H1 (cell line): Measurements from ENCODE around the gene B4GAT1. TPM values are rescaled to one million over a fixed set of nuclear protein-coding genes. Genes with fewer than 3 reads are reported as not detected.

Source experiments
- CTCF ChIA-PET: fragments of 300-600 bp; sonication (Branson Sonifier 250); formaldehyde crosslinking; loops from one replicate; lab custom pipeline; 2021; ENCODE audit not compliant: partially characterized antibody; lab: Charles Lee
- POLR2A ChIA-PET: fragments of 300-600 bp; sonication (Branson Sonifier 250); formaldehyde crosslinking; loops from one replicate; lab custom pipeline; 2021; ENCODE audit warnings: inconsistent platforms; ENCODE audit not compliant: partially characterized antibody; lab: Charles Lee
- DNase-seq, 2 experiments: peaks; one replicate each; pipeline versions ENCODE4 v3.0.0 to v3.0.0-alpha.2; 2010 to 2022; ENCODE audit warnings: low spot score in 2 of 2, low read depth in 1 of 2, mixed read lengths in 1 of 2
- FAIRE-seq: peaks from 2 replicates; lab custom pipeline; 2011; peaks lifted over from hg19 to GRCh38; lab: Jason Lieb, UNC
- H2AFZ ChIP-seq: 2 replicates; pipeline ENCODE4 v1.8.1; 2012; ENCODE audit warnings: low read length, inconsistent platforms
- H2AK5ac ChIP-seq: 2 replicates; pipeline ENCODE4 v1.6.1; 2013; ENCODE audit warnings: low read depth, low read length
- H2BK120ac ChIP-seq: replicated peaks from 2 replicates; pipeline ENCODE3; 2013; ENCODE audit warnings: low read depth, low read length, inconsistent platforms
- H2BK12ac ChIP-seq: 2 replicates; pipeline ENCODE4 v1.6.1; 2013; ENCODE audit warnings: low read depth, low read length
- H2BK15ac ChIP-seq: 2 replicates; pipeline ENCODE4 v1.6.1; 2013; ENCODE audit warnings: low read length
- H2BK20ac ChIP-seq: 2 replicates; pipeline ENCODE4 v1.6.1; 2013; ENCODE audit warnings: low read length
- H2BK5ac ChIP-seq: 2 replicates; pipeline ENCODE4 v1.6.1; 2013; ENCODE audit warnings: low read depth, low read length
- H3K14ac ChIP-seq: 2 replicates; pipeline ENCODE4 v1.6.1; 2013; ENCODE audit warnings: inconsistent platforms; ENCODE audit not compliant: insufficient read length
- H3K18ac ChIP-seq: 2 replicates; pipeline ENCODE4 v1.6.1; 2013; ENCODE audit warnings: low read length; ENCODE audit errors: extremely low read depth
- H3K23ac ChIP-seq: 2 replicates; pipeline ENCODE4 v1.6.1; 2013; ENCODE audit warnings: inconsistent platforms; ENCODE audit not compliant: insufficient read length
- H3K23me2 ChIP-seq: 2 replicates; pipeline ENCODE4 v1.6.1; 2013; ENCODE audit warnings: low read depth, low read length
- H3K27ac ChIP-seq: 2 replicates; pipeline ENCODE4 v1.6.1; 2011; ENCODE audit warnings: low read depth, low read length, inconsistent platforms
- H3K27me3 ChIP-seq, 4 experiments: replicated peaks in 1 of 4; 1 replicate in 1 of 4; 2 replicates in 3 of 4; pipeline versions ENCODE4 v1.6.1 to v1.8.1; 2011 to 2013; ENCODE audit warnings: low read length in 3 of 4, mild to moderate bottlenecking in 3 of 4, inconsistent platforms in 2 of 4, mixed read lengths in 2 of 4, moderate library complexity in 1 of 4; ENCODE audit not compliant: control insufficient read depth in 3 of 4, insufficient read depth in 3 of 4; ENCODE audit errors: extremely low read depth in 1 of 4
- H3K36me3 ChIP-seq, 4 experiments: 2 replicates each; pipeline versions ENCODE4 v1.6.1 to v1.8.1; 2011 to 2013; ENCODE audit warnings: mild to moderate bottlenecking in 4 of 4, low read length in 3 of 4, moderate library complexity in 2 of 4, control low read depth in 1 of 4, inconsistent platforms in 1 of 4; ENCODE audit not compliant: insufficient read depth in 4 of 4, control insufficient read depth in 2 of 4
- H3K4ac ChIP-seq: replicated peaks from 2 replicates; pipeline ENCODE3; 2013; ENCODE audit warnings: low read length, low read depth, mixed read lengths, inconsistent platforms; ENCODE audit not compliant: insufficient read length
- H3K4me1 ChIP-seq, 4 experiments: replicated peaks in 1 of 4; 1 replicate in 1 of 4; 2 replicates in 3 of 4; pipeline versions ENCODE4 v1.6.1 to v1.8.1; 2011 to 2013; ENCODE audit warnings: low read length in 3 of 4, inconsistent platforms in 2 of 4, mixed read lengths in 1 of 4; ENCODE audit not compliant: insufficient read depth in 4 of 4, control insufficient read depth in 3 of 4
- H3K4me2 ChIP-seq, 2 experiments: 2 replicates each; pipeline versions ENCODE4 v1.6.1 to v1.8.1; 2011 to 2013; ENCODE audit warnings: low read depth in 2 of 2, low read length in 2 of 2, control low read depth in 1 of 2, inconsistent platforms in 1 of 2, mild to moderate bottlenecking in 1 of 2; ENCODE audit not compliant: insufficient read depth in 1 of 2
- H3K4me3 ChIP-seq, 4 experiments: fragments of 200-600, 300-600 bp in 1 of 4; sonication (generic), shearing (Covaris generic), sonication (Bioruptor Twin) in 1 of 4; 2 replicates each; pipeline versions ENCODE4 v1.5.1 to v1.8.1; 2011 to 2016; ENCODE audit warnings: low read length in 4 of 4, low read depth in 3 of 4, control low read depth in 2 of 4, inconsistent platforms in 2 of 4, mild to moderate bottlenecking in 2 of 4, mixed read lengths in 1 of 4, moderate library complexity in 1 of 4; ENCODE audit not compliant: insufficient read depth in 2 of 4; ENCODE audit errors: extremely low read depth in 1 of 4
- H3K56ac ChIP-seq: replicated peaks from 2 replicates; pipeline ENCODE3; 2013; ENCODE audit warnings: low read depth, mild to moderate bottlenecking, mixed read lengths, low read length, inconsistent platforms; ENCODE audit not compliant: insufficient read length
- H3K79me1 ChIP-seq: 2 replicates; pipeline ENCODE4 v1.6.1; 2013; ENCODE audit warnings: low read depth, low read length, control low read depth
- H3K79me2 ChIP-seq, 2 experiments: 2 replicates each; pipeline versions ENCODE4 v1.6.1 to v1.8.1; 2012 to 2013; ENCODE audit warnings: low read length in 2 of 2, mild to moderate bottlenecking in 2 of 2, inconsistent platforms in 1 of 2; ENCODE audit not compliant: insufficient read depth in 2 of 2, control insufficient read depth in 1 of 2
- H3K9ac ChIP-seq, 4 experiments: replicated peaks in 1 of 4; 1 replicate in 1 of 4; 2 replicates in 3 of 4; pipeline versions ENCODE4 v1.6.1 to v1.8.1; 2011 to 2013; ENCODE audit warnings: low read depth in 3 of 4, low read length in 3 of 4, control low read depth in 2 of 4, mild to moderate bottlenecking in 2 of 4, moderate library complexity in 2 of 4, inconsistent platforms in 1 of 4; ENCODE audit errors: extremely low read depth in 1 of 4
- H3K9me3 ChIP-seq, 2 experiments: 2 replicates each; pipeline versions ENCODE4 v1.6.1 to v1.8.1; 2012 to 2013; ENCODE audit warnings: mild to moderate bottlenecking in 2 of 2, moderate library complexity in 2 of 2, control low read depth in 1 of 2, inconsistent platforms in 1 of 2, low read depth in 1 of 2, low read length in 1 of 2, mixed read lengths in 1 of 2; ENCODE audit not compliant: insufficient read depth in 2 of 2
- H4K20me1 ChIP-seq, 2 experiments: replicated peaks in 1 of 2; 2 replicates each; pipeline versions ENCODE3 to v1.8.1; 2011 to 2013; ENCODE audit warnings: inconsistent platforms in 2 of 2, low read length in 2 of 2, mild to moderate bottlenecking in 1 of 2; ENCODE audit not compliant: insufficient read depth in 2 of 2, control insufficient read depth in 1 of 2
- H4K5ac ChIP-seq: 2 replicates; pipeline ENCODE4 v1.6.1; 2013; ENCODE audit warnings: low read length, low read depth, mixed read lengths, inconsistent platforms; ENCODE audit not compliant: insufficient read length
- H4K8ac ChIP-seq: 2 replicates; pipeline ENCODE4 v1.8.0; 2013; ENCODE audit warnings: mild to moderate bottlenecking, moderate library complexity, low read length, inconsistent platforms; ENCODE audit not compliant: insufficient read depth; ENCODE audit errors: extremely low read depth
- H4K91ac ChIP-seq: replicated peaks from 2 replicates; pipeline ENCODE3; 2013; ENCODE audit warnings: low read length, mixed read lengths, inconsistent platforms; ENCODE audit not compliant: insufficient read length
- BCL11A ChIP-seq, 2 experiments: IDR thresholded peaks; one replicate each; pipeline ENCODE4 v1.6.1; 2011; ENCODE audit warnings: low read depth in 2 of 2, low read length in 2 of 2, mild to moderate bottlenecking in 2 of 2
- BRCA1 ChIP-seq: IDR thresholded peaks from 2 replicates; pipeline ENCODE4 v1.6.1; 2012; ENCODE audit warnings: low read depth, low read length, improper control_type of control experiment
- CBX8 ChIP-seq: fragments of 300-800, 300-1000 bp; sonication (generic); IDR thresholded peaks from 2 replicates; pipeline ENCODE4 v1.7.1; 2016; ENCODE audit warnings: low read depth, low read length, borderline replicate concordance
- CEBPB ChIP-seq: IDR thresholded peaks from 2 replicates; pipeline ENCODE4 v1.6.1; 2012; ENCODE audit warnings: low read depth, low read length
- CHD1 ChIP-seq: IDR thresholded peaks from 2 replicates; pipeline ENCODE4 v1.6.1; 2012; ENCODE audit warnings: low read depth, low read length, improper control_type of control experiment
- CHD2 ChIP-seq: IDR thresholded peaks from 2 replicates; pipeline ENCODE4 v1.6.1; 2012; ENCODE audit warnings: low read length, improper control_type of control experiment
- GTF2F1 ChIP-seq: IDR thresholded peaks from 2 replicates; pipeline ENCODE4 v1.6.1; 2012; ENCODE audit warnings: low read depth, low read length, improper control_type of control experiment, borderline replicate concordance
- JUND ChIP-seq: IDR thresholded peaks from 2 replicates; pipeline ENCODE4 v1.6.1; 2011; ENCODE audit warnings: mild to moderate bottlenecking, improper control_type of control experiment, low read length
- MAFK ChIP-seq: IDR thresholded peaks from 2 replicates; pipeline ENCODE4 v1.6.1; 2012; ENCODE audit warnings: low read depth, mild to moderate bottlenecking, improper control_type of control experiment, low read length
- PHF8 ChIP-seq: fragments of 200-600 bp; sonication (generic); conservative IDR thresholded peaks from 2 replicates; pipeline ENCODE4 v1.7.1; 2012; ENCODE audit warnings: low read depth, mild to moderate bottlenecking, inconsistent platforms, low read length, moderate library complexity
- POLR2A ChIP-seq, 2 experiments: IDR thresholded peaks; 1 replicate in 1 of 2; 2 replicates in 1 of 2; pipeline ENCODE4 v1.6.1; 2011; ENCODE audit warnings: low read depth in 2 of 2, low read length in 2 of 2, mild to moderate bottlenecking in 2 of 2; ENCODE audit errors: control extremely low read depth in 1 of 2
- RXRA ChIP-seq: IDR thresholded peaks from 2 replicates; pipeline ENCODE4 v1.6.1; 2011; ENCODE audit warnings: low read depth, mild to moderate bottlenecking, low read length, moderate library complexity; ENCODE audit not compliant: insufficient read depth
- TEAD4 ChIP-seq: IDR thresholded peaks from 2 replicates; pipeline ENCODE4 v1.6.1; 2012; ENCODE audit warnings: low read depth, low read length, inconsistent platforms, mixed read lengths
- USF2 ChIP-seq: IDR thresholded peaks from 2 replicates; pipeline ENCODE4 v1.6.1; 2011; ENCODE audit warnings: low read length, improper control_type of control experiment
- YY1 ChIP-seq: IDR thresholded peaks from 2 replicates; pipeline ENCODE4 v1.6.1; 2011; ENCODE audit warnings: low read depth, mild to moderate bottlenecking, low read length
- WGBS, 2 experiments: shearing (Covaris generic) in 1 of 2; methylation state at CpG; one replicate each; pipeline versions ENCODE4 v1.1.6 to v1.1.7; 2013 to 2015; ENCODE audit warnings: low lambda C conversion rate in 2 of 2, mixed read lengths in 2 of 2, inconsistent platforms in 1 of 2, low coverage in 1 of 2, missing lambda C conversion rate in 1 of 2; ENCODE audit not compliant: insufficient replicate concordance in 2 of 2, insufficient coverage in 1 of 2, insufficient read length in 1 of 2; ENCODE audit errors: extremely low coverage in 1 of 2, missing lambda C conversion rate in 1 of 2; 5-methylcytosine and 5-hydroxymethylcytosine counted together
- polyA plus RNA-seq, 7 experiments: library from polyadenylated mRNA; depleted of rRNA in 3 of 7; stranded (reverse) in 5 of 7; unstranded in 2 of 7; fragments of >200 nt in 5 of 7; fragments of 200-250 nt in 2 of 7; gene quantifications; 1 replicate in 5 of 7; 2 replicates in 1 of 7; 4 replicates in 1 of 7; pipeline versions ENCODE4 v1.2.1 to v1.2.3, GENCODE V29; 2011 to 2013; ENCODE audit warnings: missing spikeins in 2 of 7, mixed read lengths in 2 of 7
- total RNA-seq: library from RNA; stranded (reverse); fragmentation: NEBNext Ultra II Directional; extraction: Animal tissue kit (Norgen Biotek cat#: 25700); gene quantifications from 2 replicates; pipeline ENCODE4 v1.2.1, GENCODE V29; 2021

The B4GAT1 gene
- total and polyA plus RNA-seq, 2 of the 8 experiments (the other 6 are each of a cell fraction or from before 2014, with no cell fraction given): 22.2 to 27.8 TPM

- Histone ChIP-seq H3K9ac (no peak overlapping the region), H3K4me2 (peak overlapping the region; percentile 48 to 88; a peak in 3 of 4 replicates), H3K79me1 (no peaks in the 10 kb centered on the region), H4K20me1 (no peaks in the 10 kb centered on the region), H2AFZ (no peak overlapping the region), H2BK15ac (no peak overlapping the region), H3K4me1 (peaks cover 12 to 33% (median 22%) of the 10 kb centered on the region in 4 experiments), H3K36me3 (no peaks in the 10 kb centered on the region), H3K4me3 (peak overlapping the region in 1 of 4 experiments; percentile 70; a peak in 2 of 8 replicates), H3K27ac (no peak overlapping the region), H2BK5ac (no peak overlapping the region), H3K4ac (no peak overlapping the region), H2BK20ac (no peak overlapping the region), H2BK120ac (no peak overlapping the region), H2AK5ac (no peak overlapping the region), H3K18ac (peak overlapping the region; percentile 38; the same call in 1 of the 2 replicates), H4K5ac (no peak overlapping the region), H3K14ac (no peak overlapping the region), H3K27me3 (peaks cover 0 to 3% (median 1%) of the 10 kb centered on the region in 4 experiments; a peak in 2 of 7 replicates), H2BK12ac (peak overlapping the region; percentile 71; the same call in 1 of the 2 replicates), H4K91ac (no peak overlapping the region), H3K56ac (no peak overlapping the region), H3K79me2 (no peaks in the 10 kb centered on the region), H3K9me3 (no peaks in the 10 kb centered on the region), H3K23me2 (peaks cover 8% of the 10 kb centered on the region), H4K8ac (no peak overlapping the region), H3K23ac (no peak overlapping the region)
- FAIRE-seq (no peak), DNase-seq (no peak)
- ChIA-PET POLR2A (interaction anchor here (1.7 to 2.5 kb wide), 3 partner anchors 8 to 25 kb away, joined by 6 to 10 read pairs (median 7); partner anchors contain the start of gene YIF1A), CTCF (interaction anchor here (0.9 to 11.7 kb wide), 9 partner anchors 8 to 72 kb away, joined by 3 to 242 read pairs (median 27); partner anchors contain the start of genes B4GAT1 and RIN1)
- WGBS, 2 experiments: 64% methylated on average over 1 of the region's 1 CpG; no CpG with 5 or more reads in 1 of the 2 experiments
- TF ChIP-seq TEAD4: no peak
- TF ChIP-seq YY1: no peak
- no peak for TF ChIP-seq CBX8
- TF ChIP-seq CEBPB: no peak
- no peak for TF ChIP-seq BCL11A (IDR thresholded peaks at IDR 0.05; ENCODE audit: low read depth in 2 of 2, low read length in 2 of 2)
- no peak for TF ChIP-seq POLR2A (IDR thresholded peaks at IDR 0.05; ENCODE audit: control extremely low read depth in 1 of 2, low read depth in 2 of 2, low read length in 2 of 2)
- no peak for TF ChIP-seq PHF8
- TF ChIP-seq JUND: no peak
- no peak for TF ChIP-seq USF2
- no peak for TF ChIP-seq RXRA
- TF ChIP-seq CHD2: no peak
- TF ChIP-seq CHD1: no peak
- no peak for TF ChIP-seq GTF2F1
- TF ChIP-seq BRCA1: no peak
- TF ChIP-seq MAFK: no peak
These were observed 33.3 kb downstream of the B4GAT1 start for GRCh38 chr11:66314186-66314501.
